GM19351 (cell line): Measurements from ENCODE around the gene IGF2BP1.
"Not testable (repeated sequence)": the region's sequence is repeated elsewhere in the genome, so short reads cannot be mapped to it uniquely, and the experiment has no call there.

ENCODE experiments used
- ATAC-seq: cut with Tn5 transposase; IDR thresholded peaks from one replicate; pipeline ENCODE4 v1.9.1; 2021; ENCODE audit warnings: mild to moderate bottlenecking, moderate library complexity; ENCODE audit not compliant: unreplicated experiment

The IGF2BP1 gene

GRCh38 chr17:49016775-49017463, 19.7 kb downstream of the IGF2BP1 start:
- ATAC-seq: no peak

DNA sequence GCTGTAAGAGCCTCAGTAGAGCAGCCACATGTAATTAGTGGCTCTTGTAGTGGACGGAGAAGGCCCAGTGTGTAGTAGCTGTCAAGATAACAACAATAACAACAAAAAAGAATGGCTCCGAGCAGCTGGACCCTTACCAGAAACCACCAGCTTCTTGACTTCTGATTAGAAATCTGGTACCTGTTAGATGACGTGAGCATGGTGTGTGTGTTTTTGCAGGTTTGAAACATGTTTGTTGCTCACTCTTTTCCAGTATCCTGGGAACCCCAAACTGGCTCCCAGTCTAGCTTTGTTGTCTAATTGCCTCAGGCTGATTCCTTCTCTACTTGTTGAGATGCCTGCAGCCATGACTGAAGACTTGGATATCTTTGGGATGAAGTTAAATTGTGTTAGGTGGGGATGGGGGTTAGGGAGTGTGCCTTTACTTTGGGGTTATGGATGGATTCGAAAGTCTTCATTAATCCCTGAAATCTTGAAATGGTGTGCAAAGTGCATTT, 21.0 kb downstream of the IGF2BP1 start:
- ATAC-seq: no peak

- no peak for ATAC-seq
Observed at GRCh38 chr17:49018748-49019147, 21.6 kb downstream of the IGF2BP1 start.

DNA sequence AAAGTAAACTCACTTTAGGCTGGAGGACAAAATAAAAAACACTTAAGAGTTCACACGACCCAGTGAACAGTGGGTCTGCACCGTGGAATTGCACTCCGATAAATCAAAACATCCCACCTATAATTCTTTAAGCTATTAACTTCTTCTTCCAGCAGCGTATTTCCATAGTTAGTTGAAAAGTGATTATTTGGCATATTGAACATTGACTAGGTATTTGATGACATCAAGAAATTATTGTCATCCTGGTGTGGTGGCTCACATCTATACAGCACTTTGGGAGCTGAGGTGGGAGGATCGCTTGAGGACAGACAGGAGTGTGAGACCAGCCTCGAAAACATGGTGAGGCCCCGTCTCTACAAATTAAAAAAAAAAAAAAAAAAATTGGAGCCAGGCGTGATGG, 23.4 kb downstream of the IGF2BP1 start:
- no peak for ATAC-seq

DNA sequence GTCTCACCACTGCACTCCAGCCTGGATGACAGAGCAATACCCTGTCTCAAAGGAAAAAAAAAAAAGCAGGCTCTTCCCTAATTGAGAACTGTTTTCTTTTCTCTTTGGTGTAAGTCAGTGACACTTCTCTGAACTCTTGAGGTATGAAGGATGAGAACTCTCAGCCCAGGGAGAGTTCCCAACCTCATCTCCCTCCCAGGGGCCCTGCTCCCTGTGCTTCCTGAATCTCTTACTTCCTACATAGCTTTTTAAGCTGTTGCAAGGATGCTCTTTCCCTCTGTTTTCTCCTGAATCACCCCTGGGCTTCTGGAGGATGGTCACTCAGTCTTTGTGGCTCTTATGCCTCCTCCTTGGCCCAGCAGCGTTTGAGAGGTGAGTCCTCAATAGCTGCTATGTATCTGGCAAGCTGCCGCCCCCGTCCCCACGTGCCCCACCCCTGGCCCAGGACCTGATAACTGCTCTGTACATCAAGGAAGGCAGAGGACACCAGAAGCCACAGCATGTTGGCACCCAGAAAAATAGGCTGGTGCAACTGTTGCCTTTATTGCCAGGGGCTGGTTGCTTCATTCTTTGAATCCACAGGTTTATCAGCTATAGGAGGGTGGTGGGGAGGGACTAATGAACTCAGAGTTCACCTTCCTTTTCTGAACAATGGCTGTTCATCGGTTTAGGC, 24.0 kb downstream of the IGF2BP1 start:
- ATAC-seq: no peak

DNA sequence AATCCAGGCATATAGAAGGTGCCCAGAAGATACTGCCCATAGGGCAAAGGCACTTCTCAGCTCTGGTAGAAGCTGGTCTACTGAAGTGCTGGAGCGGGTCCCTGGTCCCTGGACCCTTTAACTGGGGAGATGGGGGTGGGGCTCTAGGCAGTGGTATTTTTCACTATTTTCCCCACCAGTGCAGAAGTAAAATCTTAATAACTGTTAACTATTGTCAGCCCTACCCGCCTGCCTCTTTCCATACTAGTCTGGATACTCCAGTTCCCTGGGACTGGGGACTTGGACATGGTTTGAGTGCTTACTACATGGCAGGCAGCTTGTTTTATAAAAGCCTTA, 24.6 kb downstream of the IGF2BP1 start:
- no peak for ATAC-seq

DNA sequence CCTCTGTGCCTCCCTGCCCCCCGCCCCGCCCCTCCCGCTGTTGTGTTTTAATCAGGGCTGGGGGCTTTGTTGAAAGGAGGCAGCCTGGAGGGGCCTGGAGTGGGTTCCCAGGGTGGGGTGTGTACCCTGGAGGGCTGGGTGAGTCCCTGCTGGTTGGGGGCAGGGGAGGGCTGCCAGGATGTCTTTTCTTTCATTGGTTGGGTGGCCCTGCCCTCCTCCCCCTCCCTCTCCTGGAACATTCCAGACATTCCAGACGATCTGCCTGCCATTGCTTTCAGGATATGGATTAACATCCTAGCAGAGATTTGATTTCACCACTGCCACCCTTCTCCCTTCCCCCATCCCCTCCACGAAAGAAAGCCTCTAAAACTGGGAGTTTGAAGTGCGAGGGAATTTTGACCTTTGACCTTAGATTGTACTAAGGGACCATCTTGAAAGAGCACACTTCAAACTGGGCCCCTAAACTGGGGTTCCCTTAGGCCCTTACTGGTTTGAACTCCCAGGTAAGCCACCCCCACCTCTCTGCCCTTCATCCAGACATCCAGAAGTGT, 25.3 kb downstream of the IGF2BP1 start:
- ATAC-seq: no peak

GRCh38 chr17:49024523-49024922, 27.3 kb downstream of the IGF2BP1 start:
- no peak for ATAC-seq

GRCh38 chr17:49026447-49026846, 29.3 kb downstream of the IGF2BP1 start:
- not testable (repeated sequence) for ATAC-seq

DNA sequence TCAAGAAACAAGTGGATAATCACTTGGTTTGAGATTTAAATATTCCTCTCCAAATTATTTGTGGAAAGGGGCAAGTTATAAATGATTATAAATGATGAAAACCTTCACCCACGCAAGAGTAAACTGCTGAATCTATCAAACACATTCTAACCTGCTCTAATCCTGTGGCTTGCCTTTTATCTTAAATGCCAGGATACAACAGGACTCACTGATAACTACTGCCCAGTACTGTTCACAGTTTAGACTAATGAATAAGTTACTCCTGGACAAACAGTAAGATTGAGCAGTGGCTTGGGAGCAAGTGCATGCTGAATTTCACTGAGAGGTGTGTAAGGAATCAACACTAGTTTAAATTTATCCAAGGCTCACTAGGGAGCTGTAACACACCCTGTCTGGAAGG, 31.1 kb downstream of the IGF2BP1 start:
- no peak for ATAC-seq

- no peak for ATAC-seq
Observed at GRCh38 chr17:49029801-49030200, 32.6 kb downstream of the IGF2BP1 start.

DNA sequence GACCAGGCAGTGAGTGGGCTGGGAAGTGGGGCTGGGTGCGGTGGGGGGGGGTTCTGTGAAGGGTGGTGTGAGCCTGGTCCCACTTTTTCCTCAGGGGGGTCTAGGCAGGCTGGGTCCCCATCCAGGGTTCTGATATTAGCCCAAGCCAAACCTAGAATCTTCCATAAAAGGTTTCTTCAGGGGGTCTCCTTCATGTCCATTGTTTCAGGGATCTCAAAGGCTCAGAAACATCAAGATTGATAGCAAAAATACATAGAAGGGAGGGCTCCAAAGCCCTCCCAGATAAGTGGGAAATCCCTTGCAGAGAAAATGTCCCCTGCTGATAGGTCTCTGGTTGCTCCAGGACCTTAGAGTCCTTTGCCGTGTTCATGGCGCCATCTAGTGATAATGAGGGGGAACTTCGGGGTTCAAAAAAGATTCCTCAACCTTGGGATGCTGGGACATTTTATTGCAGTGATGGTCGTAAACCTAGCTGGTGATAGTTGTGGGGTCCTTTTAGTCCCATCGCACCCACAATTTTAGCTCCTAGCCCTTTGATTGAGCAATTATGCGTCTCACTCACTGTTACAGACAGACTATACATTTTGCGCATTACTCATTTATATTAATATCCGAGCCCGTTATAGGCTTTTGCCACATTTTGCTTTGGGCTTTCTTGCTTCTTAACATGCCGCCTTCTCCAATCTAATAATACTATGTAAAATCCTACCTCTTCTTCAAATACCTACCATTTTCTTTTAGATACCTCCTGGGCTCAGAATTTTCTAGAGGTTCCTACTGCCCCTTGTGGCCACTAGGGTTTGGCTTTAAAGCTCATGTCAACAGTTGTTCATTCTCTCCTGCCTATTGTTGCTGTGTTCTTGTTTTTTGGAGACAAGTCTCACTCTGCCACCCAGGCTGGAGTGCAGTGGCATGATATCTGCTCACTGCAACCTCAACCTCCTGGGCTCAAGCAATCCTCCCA, 35.1 kb downstream of the IGF2BP1 start:
- ATAC-seq: no peak

DNA sequence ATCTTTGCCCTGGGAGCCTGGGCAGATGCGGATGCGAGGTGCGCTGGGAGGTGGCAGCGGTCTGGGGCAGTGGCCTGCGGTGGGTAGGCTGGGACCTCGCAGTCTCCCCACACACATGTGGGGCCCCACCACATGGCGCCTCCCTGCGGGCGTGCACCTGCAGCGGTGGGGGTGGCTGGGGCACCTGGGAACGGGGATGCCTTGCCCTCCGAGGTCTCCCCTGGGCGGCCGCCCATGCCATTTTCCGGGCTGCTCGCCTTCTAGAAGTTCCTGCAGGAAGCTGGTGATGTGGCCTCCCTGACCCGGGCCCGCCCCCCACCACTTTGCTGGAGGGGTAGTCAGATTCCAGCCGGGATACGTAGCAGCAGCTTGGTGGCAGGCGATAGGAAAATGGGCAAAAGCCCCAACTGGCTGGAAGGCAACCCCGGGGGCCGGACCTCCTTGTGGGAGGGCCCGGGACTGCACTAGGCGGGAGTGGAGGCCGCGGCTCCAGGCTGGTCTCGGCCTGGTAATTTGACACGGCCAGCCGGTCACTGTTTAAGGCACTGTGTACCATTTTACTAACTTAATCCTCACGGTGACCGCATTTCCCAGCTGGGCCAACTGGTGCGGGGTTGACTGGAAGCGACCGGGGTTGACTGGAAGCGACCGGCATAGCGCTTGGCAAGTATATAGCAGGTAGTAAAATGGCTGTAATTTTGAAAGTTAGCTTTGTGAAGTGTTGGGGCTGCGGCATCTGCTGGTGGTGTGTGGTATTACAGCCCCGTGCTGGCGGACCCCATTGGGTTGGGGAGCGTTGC, 38.5 kb downstream of the IGF2BP1 start:
- no peak for ATAC-seq

DNA sequence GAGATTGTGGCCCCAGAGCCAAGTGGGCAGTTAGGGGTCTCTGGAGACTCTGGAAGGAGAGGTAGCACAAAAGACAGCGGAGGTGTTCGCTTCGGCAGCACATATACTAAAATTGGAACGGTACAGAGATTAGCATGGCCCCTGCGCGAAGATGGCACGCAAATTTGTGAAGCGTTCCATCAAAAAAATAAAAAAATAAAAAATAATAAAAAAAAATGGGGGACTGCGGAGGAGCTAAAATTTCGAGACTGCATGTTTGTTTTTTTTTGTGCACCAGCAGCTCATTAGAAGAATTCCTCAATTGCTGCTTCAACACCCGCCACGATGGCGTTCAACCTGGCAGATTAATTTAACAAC, 39.1 kb downstream of the IGF2BP1 start:
- ATAC-seq: no peak

DNA sequence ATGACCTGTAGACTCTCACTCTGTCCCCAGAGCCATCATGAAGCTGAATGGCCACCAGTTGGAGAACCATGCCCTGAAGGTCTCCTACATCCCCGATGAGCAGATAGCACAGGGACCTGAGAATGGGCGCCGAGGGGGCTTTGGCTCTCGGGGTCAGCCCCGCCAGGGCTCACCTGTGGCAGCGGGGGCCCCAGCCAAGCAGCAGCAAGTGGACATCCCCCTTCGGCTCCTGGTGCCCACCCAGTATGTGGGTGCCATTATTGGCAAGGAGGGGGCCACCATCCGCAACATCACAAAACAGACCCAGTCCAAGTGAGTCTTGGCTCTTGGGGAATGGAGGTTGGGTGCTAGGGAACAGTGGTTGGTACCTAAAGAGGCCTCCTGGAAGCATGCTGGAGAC, 41.0 kb downstream of the IGF2BP1 start:
- ATAC-seq: no peak

DNA sequence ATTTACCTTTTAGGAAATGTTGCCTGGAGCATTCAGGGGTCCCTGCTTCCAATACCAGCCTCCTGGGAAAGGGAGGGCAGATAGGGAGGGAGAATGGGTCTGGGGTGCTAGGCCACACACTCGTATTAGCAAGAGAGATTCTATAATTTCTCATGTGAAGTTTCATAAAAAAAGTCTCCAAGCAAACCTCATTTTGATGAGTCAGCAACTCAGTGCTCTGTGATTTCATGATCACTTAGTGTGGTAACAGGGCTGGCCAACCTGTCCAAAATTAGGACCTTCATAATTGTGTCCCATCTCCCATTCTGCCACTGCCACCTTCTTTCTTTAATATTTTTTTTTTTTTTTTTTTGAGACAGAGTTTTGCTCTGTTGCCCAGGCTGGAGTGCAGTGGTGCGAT, 41.4 kb downstream of the IGF2BP1 start:
- ATAC-seq: no peak

GRCh38 chr17:49039518-49039917, 42.3 kb downstream of the IGF2BP1 start:
- ATAC-seq: not testable (repeated sequence)

GRCh38 chr17:49041527-49041926, 44.3 kb downstream of the IGF2BP1 start:
- ATAC-seq: no peak

GRCh38 chr17:49045376-49045775, 48.2 kb downstream of the IGF2BP1 start:
- ATAC-seq: no peak

DNA sequence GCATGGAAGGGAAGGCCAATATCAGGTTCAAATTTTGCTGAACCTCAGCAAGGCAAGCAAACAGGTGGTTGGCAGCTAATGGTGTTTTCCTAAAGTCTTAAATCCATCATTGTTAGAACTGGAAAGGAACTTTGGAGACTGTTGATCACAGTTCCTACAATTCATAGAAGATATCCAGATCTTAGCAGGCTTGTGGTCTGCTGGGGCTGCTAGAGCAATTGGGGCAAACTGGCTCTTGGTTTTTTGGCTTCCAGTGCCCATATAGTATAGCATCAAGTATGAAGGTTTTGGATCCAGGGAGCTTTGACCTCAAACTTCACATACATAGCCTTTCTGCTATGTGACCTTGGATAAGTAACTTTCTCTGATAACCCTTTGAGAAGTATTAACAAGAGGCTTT, 49.7 kb downstream of the IGF2BP1 start:
- no peak for ATAC-seq

DNA sequence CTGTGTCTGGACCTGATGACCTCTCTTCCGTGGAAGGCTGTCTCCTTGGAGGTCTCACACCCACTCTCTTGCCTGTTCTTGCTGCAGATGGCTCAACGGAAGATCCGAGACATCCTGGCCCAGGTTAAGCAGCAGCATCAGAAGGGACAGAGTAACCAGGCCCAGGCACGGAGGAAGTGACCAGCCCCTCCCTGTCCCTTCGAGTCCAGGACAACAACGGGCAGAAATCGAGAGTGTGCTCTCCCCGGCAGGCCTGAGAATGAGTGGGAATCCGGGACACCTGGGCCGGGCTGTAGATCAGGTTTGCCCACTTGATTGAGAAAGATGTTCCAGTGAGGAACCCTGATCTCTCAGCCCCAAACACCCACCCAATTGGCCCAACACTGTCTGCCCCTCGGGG, 52.1 kb downstream of the IGF2BP1 start:
- ATAC-seq: no peak
